ENCODE measurements around the gene KIAA0513. TPM values are rescaled to one million over a fixed set of nuclear protein-coding genes. Genes with fewer than 3 reads are reported as not detected.

KIAA0513 gene
- total and polyA plus RNA-seq, 2 of the 13 experiments (the other 11 are each of a cell fraction or from before 2014, with no cell fraction given): 1.8 TPM

DNA sequence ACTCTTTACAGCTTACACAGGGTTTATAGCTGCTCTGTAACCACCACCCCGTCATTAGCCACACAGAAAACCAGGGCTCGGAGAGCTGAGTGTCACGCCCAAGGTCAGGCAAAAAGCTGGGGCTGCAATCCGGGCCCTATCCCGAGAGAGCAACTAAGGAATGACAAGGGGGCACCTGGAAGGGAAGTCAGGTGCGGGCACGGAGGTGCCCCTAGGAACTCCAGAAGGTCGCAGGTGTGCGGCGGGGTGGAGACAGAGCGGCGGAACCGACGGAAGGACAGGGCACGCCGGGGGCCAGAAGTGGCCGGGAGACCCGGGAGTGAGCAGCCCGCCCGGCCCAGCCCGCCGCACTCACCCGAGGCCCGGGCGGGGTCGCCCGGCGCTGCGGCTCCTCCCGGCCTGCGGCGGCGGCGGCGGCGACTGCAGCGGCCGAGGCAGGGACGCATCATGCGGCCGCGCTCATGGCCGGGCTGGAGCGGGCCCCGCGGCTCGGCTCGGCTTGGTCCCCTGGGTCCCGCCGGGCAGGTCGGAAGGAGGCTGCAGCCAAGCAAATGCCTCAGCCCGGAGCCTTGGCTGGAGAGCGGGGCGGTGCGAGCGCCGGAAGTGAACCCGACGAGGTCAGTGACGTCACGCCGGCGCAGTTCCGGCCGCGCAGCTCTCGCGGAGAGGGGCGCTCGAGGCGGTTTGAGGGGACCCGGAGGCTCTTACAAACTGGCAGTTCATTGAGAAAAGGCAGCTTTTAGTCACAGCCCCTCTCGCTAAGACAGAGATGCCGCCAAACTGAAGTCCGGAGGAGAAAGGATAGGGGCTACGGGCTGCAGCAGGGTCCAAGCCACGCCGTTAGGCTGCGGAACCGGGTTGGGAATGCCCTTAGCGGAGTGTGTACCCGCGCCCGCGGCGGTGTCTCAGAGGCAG lies 16.4 kb upstream of the KIAA0513 start, which contains the start of gene ZDHHC7 (continued):
- peak; percentile 62; the same call in 1 of the 2 replicates for TF ChIP-seq FIP1L1 (IDR thresholded peaks at IDR 0.05; ENCODE audit: borderline replicate concordance, insufficient read depth, low read depth, low read length)
- TF ChIP-seq ZKSCAN1 (IDR thresholded peaks at IDR 0.05; ENCODE audit: low read length): no peak; the same call in 1 of the 2 replicates
- no peak for TF ChIP-seq ATM (IDR thresholded peaks at IDR 0.05; ENCODE audit: borderline replicate concordance)
- no peak; the same call in 1 of the 2 replicates for TF ChIP-seq KDM4B (CRISPR knock-in tag; IDR thresholded peaks at IDR 0.05)
- peak; percentile 73 for TF ChIP-seq YEATS2 (CRISPR knock-in tag; IDR thresholded peaks at IDR 0.05; ENCODE audit: borderline replicate concordance)
- TF ChIP-seq ZNF703 (CRISPR knock-in tag; IDR thresholded peaks at IDR 0.05; ENCODE audit: borderline replicate concordance): no peak; the same call in 1 of the 2 replicates
- TF ChIP-seq ADNP (CRISPR knock-in tag; IDR thresholded peaks at IDR 0.05): 0 out of 2 replicates have a peak, but pooled peaks have one; percentile 13
- TF ChIP-seq, protein P1, sequence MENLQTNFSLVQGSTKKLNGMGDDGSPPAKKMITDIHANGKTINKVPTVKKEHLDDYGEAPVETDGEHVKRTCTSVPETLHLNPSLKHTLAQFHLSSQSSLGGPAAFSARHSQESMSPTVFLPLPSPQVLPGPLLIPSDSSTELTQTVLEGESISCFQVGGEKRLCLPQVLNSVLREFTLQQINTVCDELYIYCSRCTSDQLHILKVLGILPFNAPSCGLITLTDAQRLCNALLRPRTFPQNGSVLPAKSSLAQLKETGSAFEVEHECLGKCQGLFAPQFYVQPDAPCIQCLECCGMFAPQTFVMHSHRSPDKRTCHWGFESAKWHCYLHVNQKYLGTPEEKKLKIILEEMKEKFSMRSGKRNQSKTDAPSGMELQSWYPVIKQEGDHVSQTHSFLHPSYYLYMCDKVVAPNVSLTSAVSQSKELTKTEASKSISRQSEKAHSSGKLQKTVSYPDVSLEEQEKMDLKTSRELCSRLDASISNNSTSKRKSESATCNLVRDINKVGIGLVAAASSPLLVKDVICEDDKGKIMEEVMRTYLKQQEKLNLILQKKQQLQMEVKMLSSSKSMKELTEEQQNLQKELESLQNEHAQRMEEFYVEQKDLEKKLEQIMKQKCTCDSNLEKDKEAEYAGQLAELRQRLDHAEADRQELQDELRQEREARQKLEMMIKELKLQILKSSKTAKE (CRISPR knock-in tag; IDR thresholded peaks at IDR 0.05; ENCODE audit: borderline replicate concordance): no peak
- TF ChIP-seq ZNF549 (CRISPR knock-in tag; IDR thresholded peaks at IDR 0.05): no peak
- no peak; the same call in 1 of the 2 replicates for TF ChIP-seq SMYD3 (CRISPR knock-in tag; IDR thresholded peaks at IDR 0.05)
- TF ChIP-seq, protein P2, sequence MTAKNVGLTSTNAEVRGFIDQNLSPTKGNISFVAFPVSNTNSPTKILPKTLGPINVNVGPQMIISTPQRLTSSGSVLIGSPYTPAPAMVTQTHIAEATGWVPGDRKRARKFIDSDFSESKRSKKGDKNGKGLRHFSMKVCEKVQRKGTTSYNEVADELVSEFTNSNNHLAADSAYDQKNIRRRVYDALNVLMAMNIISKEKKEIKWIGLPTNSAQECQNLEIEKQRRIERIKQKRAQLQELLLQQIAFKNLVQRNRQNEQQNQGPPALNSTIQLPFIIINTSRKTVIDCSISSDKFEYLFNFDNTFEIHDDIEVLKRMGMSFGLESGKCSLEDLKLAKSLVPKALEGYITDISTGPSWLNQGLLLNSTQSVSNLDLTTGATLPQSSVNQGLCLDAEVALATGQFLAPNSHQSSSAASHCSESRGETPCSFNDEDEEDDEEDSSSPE (CRISPR knock-in tag; IDR thresholded peaks at IDR 0.05): peak; percentile 82
- no peak for TF ChIP-seq HDAC6 (IDR thresholded peaks at IDR 0.05; ENCODE audit: low read depth, low read length)
- peak; percentile 13; the same call in 1 of the 2 replicates for TF ChIP-seq ZSCAN12 (CRISPR knock-in tag; IDR thresholded peaks at IDR 0.05)
- peak; percentile 90 for TF ChIP-seq ZNF781 (CRISPR knock-in tag; IDR thresholded peaks at IDR 0.05; ENCODE audit: borderline replicate concordance, not compliant biosample characterization)
- TF ChIP-seq, protein P3, sequence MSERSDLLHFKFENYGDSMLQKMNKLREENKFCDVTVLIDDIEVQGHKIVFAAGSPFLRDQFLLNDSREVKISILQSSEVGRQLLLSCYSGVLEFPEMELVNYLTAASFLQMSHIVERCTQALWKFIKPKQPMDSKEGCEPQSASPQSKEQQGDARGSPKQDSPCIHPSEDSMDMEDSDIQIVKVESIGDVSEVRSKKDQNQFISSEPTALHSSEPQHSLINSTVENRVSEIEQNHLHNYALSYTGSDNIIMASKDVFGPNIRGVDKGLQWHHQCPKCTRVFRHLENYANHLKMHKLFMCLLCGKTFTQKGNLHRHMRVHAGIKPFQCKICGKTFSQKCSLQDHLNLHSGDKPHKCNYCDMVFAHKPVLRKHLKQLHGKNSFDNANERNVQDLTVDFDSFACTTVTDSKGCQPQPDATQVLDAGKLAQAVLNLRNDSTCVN (CRISPR knock-in tag; IDR thresholded peaks at IDR 0.05; ENCODE audit: borderline replicate concordance): 0 out of 2 replicates have a peak, but pooled peaks have one; percentile 20
- TF ChIP-seq ZNF367 (CRISPR knock-in tag; IDR thresholded peaks at IDR 0.05; ENCODE audit: borderline replicate concordance): no peak
- TF ChIP-seq TEAD3 (CRISPR knock-in tag; optimal IDR thresholded peaks at IDR 0.05; ENCODE audit: borderline replicate concordance): peak; percentile 38
- peak; percentile 23; the same call in 1 of the 2 replicates for TF ChIP-seq ZNF121 (CRISPR knock-in tag; IDR thresholded peaks at IDR 0.05)
- TF ChIP-seq, protein P4, sequence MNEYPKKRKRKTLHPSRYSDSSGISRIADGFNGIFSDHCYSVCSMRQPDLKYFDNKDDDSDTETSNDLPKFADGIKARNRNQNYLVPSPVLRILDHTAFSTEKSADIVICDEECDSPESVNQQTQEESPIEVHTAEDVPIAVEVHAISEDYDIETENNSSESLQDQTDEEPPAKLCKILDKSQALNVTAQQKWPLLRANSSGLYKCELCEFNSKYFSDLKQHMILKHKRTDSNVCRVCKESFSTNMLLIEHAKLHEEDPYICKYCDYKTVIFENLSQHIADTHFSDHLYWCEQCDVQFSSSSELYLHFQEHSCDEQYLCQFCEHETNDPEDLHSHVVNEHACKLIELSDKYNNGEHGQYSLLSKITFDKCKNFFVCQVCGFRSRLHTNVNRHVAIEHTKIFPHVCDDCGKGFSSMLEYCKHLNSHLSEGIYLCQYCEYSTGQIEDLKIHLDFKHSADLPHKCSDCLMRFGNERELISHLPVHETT (CRISPR knock-in tag; conservative IDR thresholded peaks at IDR 0.05): peak; percentile 22; the same call in 1 of the 2 replicates

All from HepG2 (cell line).